M059J (cell line): ENCODE measurements around the gene RSRP1. TPM values are rescaled to one million over a fixed set of nuclear protein-coding genes. Genes with fewer than 3 reads are reported as not detected.

Experiments used
- DNase-seq: peaks from one replicate; pipeline ENCODE4 v3.0.0-alpha.2; 2012; ENCODE audit warnings: low read depth
- total RNA-seq: library from RNA; depleted of rRNA; stranded (reverse); fragments of >200 nt; shearing (Covaris generic); gene quantifications from 2 replicates; pipeline ENCODE4 v1.2.3, GENCODE V29; 2014; rRNA removed

Gene RSRP1
- total RNA-seq, 1 experiment from 2014 or later, result 33.6 TPM

DNA sequence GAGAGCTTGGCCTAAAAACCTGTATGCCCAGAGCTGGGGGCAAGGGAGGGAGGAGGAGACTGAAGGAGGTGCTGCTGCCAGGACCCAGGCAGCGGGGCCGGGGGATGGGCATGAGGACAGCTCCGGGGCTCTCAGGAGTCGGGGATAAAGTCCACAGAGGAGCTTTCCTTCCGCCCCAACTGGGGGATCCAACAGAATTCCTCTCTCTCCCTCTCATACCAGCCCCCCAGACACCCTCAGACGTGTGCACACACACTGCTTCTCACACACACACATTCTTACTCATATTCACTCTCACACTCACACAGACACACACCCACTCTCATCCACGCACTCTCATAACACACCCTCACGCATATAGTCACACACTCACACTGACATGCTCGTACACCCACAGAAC lies 54.0 kb downstream of the RSRP1 start:
- DNase-seq, result no peak

Other genes with a start within 250 kb of the RSRP1 start
- gene SYF2, start 15.0 kb downstream of the RSRP1 start, total RNA-seq, result 53.2 and 56.7 TPM in 2 replicates
- gene RHD, start 25.1 kb upstream of the RSRP1 start, total RNA-seq, result not detected in 2 replicates
- gene TMEM50A, start 90.9 kb upstream of the RSRP1 start, total RNA-seq, result 158 and 191 TPM in 2 replicates
- 0.42 and 1.4 TPM in 2 replicates for gene RHCE, start 173.4 kb upstream of the RSRP1 start, total RNA-seq
- 16.0 and 23.5 TPM in 2 replicates for gene MACO1, start 183.4 kb upstream of the RSRP1 start, total RNA-seq